ENCODE measurements around the gene LTB. TPM values are rescaled to one million over a fixed set of nuclear protein-coding genes. Genes with fewer than 3 reads are reported as not detected.

The LTB gene
- polyA plus RNA-seq, 1 donor from 2014 or later, result not detected

- no peaks in the 10 kb centered on the region for H3K27me3 ChIP-seq (ENCODE audit: insufficient read depth, low read depth, low read length)
- H3K4me2 ChIP-seq (ENCODE audit: low read length), result peak within 1 kb of the TSS; percentile 100
- peak within 1 kb of the TSS; percentile 98 for H3K9ac ChIP-seq (ENCODE audit: low read length)
- peak within 1 kb of the TSS; percentile 66 for H2AFZ ChIP-seq (ENCODE audit: low read depth, low read length)
- peaks cover 80% of the 10 kb centered on the region for H3K79me2 ChIP-seq (replicated peaks; ENCODE audit: insufficient read depth, low read length)
- peaks cover 25% of the 10 kb centered on the region for H4K20me1 ChIP-seq (ENCODE audit: insufficient read depth)
- H3K9me3 ChIP-seq (ENCODE audit: low read length), result no peaks in the 10 kb centered on the region
- TF ChIP-seq SMC3 (conservative IDR thresholded peaks at IDR 0.05; ENCODE audit: poor library complexity), result peak; percentile 37
- TF ChIP-seq TAF1 (IDR thresholded peaks at IDR 0.05; ENCODE audit: low read depth), result peak; percentile 99
- TF ChIP-seq MXI1 (conservative IDR thresholded peaks at IDR 0.05; ENCODE audit: poor library complexity, severe bottlenecking), result peak; percentile 86
- no peak for TF ChIP-seq RAD21 (conservative IDR thresholded peaks at IDR 0.05)
- TF ChIP-seq CTCF (IDR thresholded peaks at IDR 0.05; ENCODE audit: poor library complexity, severe bottlenecking), result peak; percentile 14
- TF ChIP-seq EP300 (conservative IDR thresholded peaks at IDR 0.05; ENCODE audit: poor library complexity, severe bottlenecking), result peak; percentile 75
- TF ChIP-seq EZH2 (IDR thresholded peaks at IDR 0.05; ENCODE audit: borderline replicate concordance, insufficient read depth, low read length, poor library complexity, severe bottlenecking), result no peak
- TF ChIP-seq POLR2AphosphoS5 (IDR thresholded peaks at IDR 0.05), result peak; percentile 99
- TF ChIP-seq REST (IDR thresholded peaks at IDR 0.05; ENCODE audit: borderline replicate concordance), result peak; percentile 99
- no peaks in the 10 kb centered on the region for H3F3A ChIP-seq (ENCODE audit: insufficient read depth, low read length, poor library complexity, severe bottlenecking)
- H3K9me2 ChIP-seq (ENCODE audit: insufficient read depth, low read length), result no peaks in the 10 kb centered on the region
- peak within 1 kb of the TSS; percentile 86 for H3K4me3 ChIP-seq (ENCODE audit: low read length)
- peak within 1 kb of the TSS; percentile 96 for H3K27ac ChIP-seq (ENCODE audit: low read length)
- H3K36me3 ChIP-seq (ENCODE audit: insufficient read depth, low read length), result no peaks in the 10 kb centered on the region
These were observed 40.3 kb downstream of the LTB start, which contains the start of gene DDX39B for GRCh38 chr6:31541658-31542521. TSS of gene DDX39B (minus strand) at chr6:31542003. CDS start at chr6:31540532, 1,471 bp downstream.

- H3K4me2 ChIP-seq (ENCODE audit: low read length), result peak overlapping the region; percentile 100
- peak overlapping the region; percentile 42 for H2AFZ ChIP-seq (ENCODE audit: low read depth, low read length)
- TF ChIP-seq POLR2AphosphoS5 (IDR thresholded peaks at IDR 0.05), result peak; percentile 33
- no peak for TF ChIP-seq EZH2 (IDR thresholded peaks at IDR 0.05; ENCODE audit: borderline replicate concordance, insufficient read depth, low read length, poor library complexity, severe bottlenecking)
- H3K4me3 ChIP-seq (ENCODE audit: low read length), result peak overlapping the region; percentile 86
- peak overlapping the region; percentile 96 for H3K27ac ChIP-seq (ENCODE audit: low read length)
- no peaks in the 10 kb centered on the region for H3F3A ChIP-seq (ENCODE audit: insufficient read depth, low read length, poor library complexity, severe bottlenecking)
- H3K9me3 ChIP-seq (ENCODE audit: low read length), result no peaks in the 10 kb centered on the region
- H3K9me2 ChIP-seq (ENCODE audit: insufficient read depth, low read length), result no peaks in the 10 kb centered on the region
- H3K79me2 ChIP-seq (replicated peaks; ENCODE audit: insufficient read depth, low read length), result peaks cover 85% of the 10 kb centered on the region
- H3K9ac ChIP-seq (ENCODE audit: low read length), result peak overlapping the region; percentile 98
- H4K20me1 ChIP-seq (ENCODE audit: insufficient read depth), result peaks cover 33% of the 10 kb centered on the region
- no peaks in the 10 kb centered on the region for H3K36me3 ChIP-seq (ENCODE audit: insufficient read depth, low read length)
- H3K27me3 ChIP-seq (ENCODE audit: insufficient read depth, low read depth, low read length), result no peaks in the 10 kb centered on the region
These were observed 41.1 kb downstream of the LTB start for GRCh38 chr6:31541059-31541657.
